Fibroblast of mammary gland (primary cell): ENCODE data around the gene PADI1.

ENCODE experiments used
- DNase-seq: peaks from one replicate; pipeline ENCODE4 v3.0.0-alpha.2; 2010; ENCODE audit warnings: low read depth
- H3K4me3 ChIP-seq: 2 replicates; pipeline ENCODE4 v1.5.1; 2011; ENCODE audit warnings: low read depth, mild to moderate bottlenecking, low read length, moderate library complexity; ENCODE audit not compliant: control insufficient read depth
- CTCF ChIP-seq: conservative IDR thresholded peaks from 2 replicates; pipeline ENCODE4 v1.5.1; 2011; ENCODE audit warnings: low read depth, low read length, inconsistent platforms; ENCODE audit not compliant: control insufficient read depth, insufficient read depth

Gene PADI1

GRCh38 chr1:17181781-17182464, 23.0 kb upstream of the PADI1 start:
- no peak for DNase-seq
- H3K4me3 ChIP-seq: no peak overlapping the region
- TF ChIP-seq CTCF: no peak

- DNase-seq: no peak
- no peak overlapping the region for H3K4me3 ChIP-seq
- TF ChIP-seq CTCF: no peak
Measured at GRCh38 chr1:17183388-17184160, 21.4 kb upstream of the PADI1 start.

- no peak for TF ChIP-seq CTCF
- no peak for DNase-seq
- H3K4me3 ChIP-seq: no peak overlapping the region
Measured at GRCh38 chr1:17184161-17184665, 20.7 kb upstream of the PADI1 start.

GRCh38 chr1:17184822-17185484, 20.0 kb upstream of the PADI1 start:
- H3K4me3 ChIP-seq: no peak overlapping the region
- no peak for TF ChIP-seq CTCF
- DNase-seq: no peak

GRCh38 chr1:17185485-17185860, 19.5 kb upstream of the PADI1 start:
- DNase-seq: no peak
- TF ChIP-seq CTCF: no peak
- H3K4me3 ChIP-seq: no peak overlapping the region

GRCh38 chr1:17186216-17186909, 18.6 kb upstream of the PADI1 start:
- TF ChIP-seq CTCF: no peak
- DNase-seq: no peak
- no peak overlapping the region for H3K4me3 ChIP-seq
